ENCODE results near the gene P2RY8. TPM values are rescaled to one million over a fixed set of nuclear protein-coding genes. Genes with fewer than 3 reads are reported as not detected.
"Not testable (repeated sequence)": the region's sequence is repeated elsewhere in the genome, so short reads cannot be mapped to it uniquely, and the experiment has no call there.

Gene P2RY8
- total and polyA plus RNA-seq, 2 donors (not counting 1 experiment from before 2014, with no cell fraction given): 72.3 to 142 TPM

- no peak overlapping the region for H3K4me3 Mint-ChIP-seq
- ChIA-PET CTCF (no interaction called here), POLR2A (no interaction called here)
- Histone ChIP-seq H4K20me1 (ENCODE audit: control insufficient read depth, insufficient read depth, low read length, poor library complexity, severe bottlenecking) (no peaks in the 10 kb centered on the region), H3K36me3 (replicated peaks in 1 of 2; ENCODE audit: control extremely low read depth in 1 of 2, control insufficient read depth in 1 of 2, extremely low read depth in 1 of 2, insufficient read depth in 2 of 2, low read length in 1 of 2) (no peaks in the 10 kb centered on the region), H3K9ac (ENCODE audit: low read length) (no peak overlapping the region), H3K4me3 (ENCODE audit: control extremely low read depth in 1 of 5, extremely low read depth in 1 of 5, insufficient read depth in 1 of 5, low read depth in 2 of 5, low read length in 4 of 5) (no peak overlapping the region), H3K27me3 (replicated peaks in 1 of 4; ENCODE audit: control extremely low read depth in 1 of 4, control insufficient read depth in 3 of 4, insufficient read depth in 4 of 4, low read length in 3 of 4) (no peaks in the 10 kb centered on the region), H2AFZ (ENCODE audit: insufficient read depth, low read depth, low read length, poor library complexity, severe bottlenecking) (no peak overlapping the region), H3K4me1 (ENCODE audit: control insufficient read depth in 2 of 2, insufficient read depth in 2 of 2, low read length in 2 of 2) (peaks cover 15 to 26% of the 10 kb centered on the region in 2 donors), H3K9me3 (ENCODE audit: control extremely low read depth in 1 of 3, control insufficient read depth in 2 of 3, insufficient read depth in 1 of 3, low read length in 2 of 3) (peaks cover 0 to 15% (median 0%) of the 10 kb centered on the region in 3 donors), H3K79me2 (ENCODE audit: control insufficient read depth, insufficient read depth, low read length) (no peaks in the 10 kb centered on the region), H3K4me2 (replicated peaks; ENCODE audit: low read depth, low read length, poor library complexity, severe bottlenecking) (no peak overlapping the region), H3K27ac (ENCODE audit: low read length in 2 of 2) (no peak overlapping the region)
- peaks cover 39% of the 10 kb centered on the region for H3K4me1 Mint-ChIP-seq
- TF ChIP-seq EZH2 (IDR thresholded peaks at IDR 0.05; ENCODE audit: borderline replicate concordance, insufficient read depth, low read depth, low read length, poor library complexity, severe bottlenecking): no peak
- TF ChIP-seq, protein P1, sequence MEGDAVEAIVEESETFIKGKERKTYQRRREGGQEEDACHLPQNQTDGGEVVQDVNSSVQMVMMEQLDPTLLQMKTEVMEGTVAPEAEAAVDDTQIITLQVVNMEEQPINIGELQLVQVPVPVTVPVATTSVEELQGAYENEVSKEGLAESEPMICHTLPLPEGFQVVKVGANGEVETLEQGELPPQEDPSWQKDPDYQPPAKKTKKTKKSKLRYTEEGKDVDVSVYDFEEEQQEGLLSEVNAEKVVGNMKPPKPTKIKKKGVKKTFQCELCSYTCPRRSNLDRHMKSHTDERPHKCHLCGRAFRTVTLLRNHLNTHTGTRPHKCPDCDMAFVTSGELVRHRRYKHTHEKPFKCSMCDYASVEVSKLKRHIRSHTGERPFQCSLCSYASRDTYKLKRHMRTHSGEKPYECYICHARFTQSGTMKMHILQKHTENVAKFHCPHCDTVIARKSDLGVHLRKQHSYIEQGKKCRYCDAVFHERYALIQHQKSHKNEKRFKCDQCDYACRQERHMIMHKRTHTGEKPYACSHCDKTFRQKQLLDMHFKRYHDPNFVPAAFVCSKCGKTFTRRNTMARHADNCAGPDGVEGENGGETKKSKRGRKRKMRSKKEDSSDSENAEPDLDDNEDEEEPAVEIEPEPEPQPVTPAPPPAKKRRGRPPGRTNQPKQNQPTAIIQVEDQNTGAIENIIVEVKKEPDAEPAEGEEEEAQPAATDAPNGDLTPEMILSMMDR (IDR thresholded peaks at IDR 0.05): peak; percentile 14
- intact Hi-C loops (cut with micrococcal nuclease): no loop called here
- peaks cover 2% of the 10 kb centered on the region for H3K9me3 Mint-ChIP-seq (ENCODE audit: insufficient read depth)
- 41% methylated on average over 2 of the region's 2 CpGs for WGBS (ENCODE audit: insufficient coverage)
- H3K27me3 Mint-ChIP-seq: no peaks in the 10 kb centered on the region
- DNase-seq: no peak
- H3K27ac Mint-ChIP-seq: no peak overlapping the region
- ATAC-seq (ENCODE audit: low read depth): no peak
These were observed 24.2 kb upstream of the P2RY8 start for GRCh38 chrX:1561164-1561563.

DNA sequence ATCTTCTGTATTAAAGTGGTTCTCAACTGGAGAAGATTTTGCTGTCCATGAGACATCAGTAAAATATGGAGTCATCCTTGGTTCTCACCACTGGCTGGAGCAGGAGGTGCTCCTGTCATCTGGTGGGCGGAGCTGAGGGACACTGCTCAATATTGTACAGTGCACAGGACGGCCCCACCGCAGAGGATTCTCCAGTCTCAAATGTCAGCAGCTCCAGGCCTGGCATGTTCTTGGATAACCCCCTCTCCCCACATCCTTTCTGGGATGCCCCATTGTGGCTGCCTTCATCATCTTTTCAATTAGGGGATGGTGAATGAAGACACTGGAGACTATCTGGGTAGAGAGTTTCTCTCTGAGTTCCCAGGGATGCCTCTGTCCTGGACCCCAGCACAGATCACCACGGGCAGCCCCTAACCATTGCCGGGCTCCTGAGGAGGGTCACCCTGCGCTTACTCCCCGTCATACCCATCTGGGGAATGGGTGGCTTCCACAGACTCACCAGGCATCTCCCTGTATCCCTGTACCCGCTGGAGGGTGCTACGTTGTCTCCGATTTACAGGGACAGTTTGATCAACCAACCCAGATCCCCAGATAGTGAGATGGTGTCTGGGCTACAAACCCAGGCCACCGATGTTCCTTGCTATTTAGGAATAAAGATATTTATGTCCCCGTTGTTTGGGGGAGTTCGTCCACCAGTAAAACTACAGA lies 21.9 kb upstream of the P2RY8 start:
- H3K27me3 ChIP-seq (replicated peaks in 1 of 4; ENCODE audit: control extremely low read depth in 1 of 4, control insufficient read depth in 3 of 4, insufficient read depth in 4 of 4, low read length in 3 of 4): no peaks in the 10 kb centered on the region
- WGBS (ENCODE audit: insufficient coverage): 94% methylated on average over 9 of the region's 13 CpGs
- H3K36me3 ChIP-seq (replicated peaks in 1 of 2; ENCODE audit: control extremely low read depth in 1 of 2, control insufficient read depth in 1 of 2, extremely low read depth in 1 of 2, insufficient read depth in 2 of 2, low read length in 1 of 2): no peaks in the 10 kb centered on the region
- no peak overlapping the region for H3K27ac Mint-ChIP-seq
- no peak overlapping the region for H3K4me3 ChIP-seq (ENCODE audit: control extremely low read depth in 1 of 5, extremely low read depth in 1 of 5, insufficient read depth in 1 of 5, low read depth in 2 of 5, low read length in 4 of 5)
- H3K4me1 Mint-ChIP-seq: peaks cover 37% of the 10 kb centered on the region
- no peaks in the 10 kb centered on the region for H3K79me2 ChIP-seq (ENCODE audit: control insufficient read depth, insufficient read depth, low read length)
- no peak overlapping the region for H3K4me3 Mint-ChIP-seq
- CTCF ChIA-PET: no interaction called here
- no peaks in the 10 kb centered on the region for H3K27me3 Mint-ChIP-seq
- peaks cover 25 to 34% of the 10 kb centered on the region in 2 donors for H3K4me1 ChIP-seq (ENCODE audit: control insufficient read depth in 2 of 2, insufficient read depth in 2 of 2, low read length in 2 of 2)
- H4K20me1 ChIP-seq (ENCODE audit: control insufficient read depth, insufficient read depth, low read length, poor library complexity, severe bottlenecking): no peaks in the 10 kb centered on the region
- no peak for TF ChIP-seq EZH2 (IDR thresholded peaks at IDR 0.05; ENCODE audit: borderline replicate concordance, insufficient read depth, low read depth, low read length, poor library complexity, severe bottlenecking)
- TF ChIP-seq, protein P1 (IDR thresholded peaks at IDR 0.05): no peak
- peaks cover 2 to 33% (median 8%) of the 10 kb centered on the region in 3 donors for H3K9me3 ChIP-seq (ENCODE audit: control extremely low read depth in 1 of 3, control insufficient read depth in 2 of 3, insufficient read depth in 1 of 3, low read length in 2 of 3)
- H2AFZ ChIP-seq (ENCODE audit: insufficient read depth, low read depth, low read length, poor library complexity, severe bottlenecking): no peak overlapping the region
- ATAC-seq (ENCODE audit: low read depth) (no peak), DNase-seq (no peak)
- H3K4me2 ChIP-seq (replicated peaks; ENCODE audit: low read depth, low read length, poor library complexity, severe bottlenecking): no peak overlapping the region
- H3K9me3 Mint-ChIP-seq (ENCODE audit: insufficient read depth): peaks cover 6% of the 10 kb centered on the region
- no peak overlapping the region for H3K9ac ChIP-seq (ENCODE audit: low read length)
- POLR2A ChIA-PET: no interaction called here
- H3K27ac ChIP-seq (ENCODE audit: low read length in 2 of 2): no peak overlapping the region
- intact Hi-C loops (cut with micrococcal nuclease): no loop called here

- H3K4me2 ChIP-seq (replicated peaks; ENCODE audit: low read depth, low read length, poor library complexity, severe bottlenecking); H3K27me3 ChIP-seq (replicated peaks in 1 of 4; ENCODE audit: control extremely low read depth in 1 of 4, control insufficient read depth in 3 of 4, insufficient read depth in 4 of 4, low read length in 3 of 4); H3K9me3 Mint-ChIP-seq (ENCODE audit: insufficient read depth); H2AFZ ChIP-seq (ENCODE audit: insufficient read depth, low read depth, low read length, poor library complexity, severe bottlenecking); H3K4me3 ChIP-seq (ENCODE audit: control extremely low read depth in 1 of 5, extremely low read depth in 1 of 5, insufficient read depth in 1 of 5, low read depth in 2 of 5, low read length in 4 of 5); POLR2A ChIA-PET; H3K27me3 Mint-ChIP-seq; H3K27ac ChIP-seq (ENCODE audit: low read length in 2 of 2); H4K20me1 ChIP-seq (ENCODE audit: control insufficient read depth, insufficient read depth, low read length, poor library complexity, severe bottlenecking); H3K27ac Mint-ChIP-seq; CTCF ChIA-PET; H3K79me2 ChIP-seq (ENCODE audit: control insufficient read depth, insufficient read depth, low read length); DNase-seq; intact Hi-C loops (cut with micrococcal nuclease); ATAC-seq (ENCODE audit: low read depth); H3K4me3 Mint-ChIP-seq; H3K9ac ChIP-seq (ENCODE audit: low read length); H3K36me3 ChIP-seq (replicated peaks in 1 of 2; ENCODE audit: control extremely low read depth in 1 of 2, control insufficient read depth in 1 of 2, extremely low read depth in 1 of 2, insufficient read depth in 2 of 2, low read length in 1 of 2): not testable (repeated sequence)
- H3K4me1 ChIP-seq (ENCODE audit: control insufficient read depth in 2 of 2, insufficient read depth in 2 of 2, low read length in 2 of 2): peaks cover 36 to 47% of the 10 kb centered on the region in 2 donors
- H3K4me1 Mint-ChIP-seq: peaks cover 48% of the 10 kb centered on the region
- H3K9me3 ChIP-seq (ENCODE audit: control extremely low read depth in 1 of 3, control insufficient read depth in 2 of 3, insufficient read depth in 1 of 3, low read length in 2 of 3): peaks cover 2 to 46% (median 15%) of the 10 kb centered on the region in 3 donors
These were observed 20.5 kb upstream of the P2RY8 start for GRCh38 chrX:1557442-1557841.

Data from B cell (primary cell).